HG03520 (cell line): ENCODE results near the gene COX7C.
"Not testable (repeated sequence)": the region's sequence is repeated elsewhere in the genome, so short reads cannot be mapped to it uniquely, and the experiment has no call there.

Experiments used
- ATAC-seq: cut with Tn5 transposase; IDR thresholded peaks from one replicate; pipeline ENCODE4 v1.9.1; 2021; ENCODE audit warnings: mild to moderate bottlenecking, moderate library complexity; ENCODE audit not compliant: unreplicated experiment

COX7C gene

GRCh38 chr5:86617756-86618576 is at the start of gene COX7C:
COX7C (plus strand) TSS chr5:86617941; CDS start chr5:86618056, 115 bp downstream.
- ATAC-seq: peak; percentile 99

GRCh38 chr5:86569522-86570426 is 48.0 kb upstream of the COX7C start:
- not testable (repeated sequence) for ATAC-seq

DNA sequence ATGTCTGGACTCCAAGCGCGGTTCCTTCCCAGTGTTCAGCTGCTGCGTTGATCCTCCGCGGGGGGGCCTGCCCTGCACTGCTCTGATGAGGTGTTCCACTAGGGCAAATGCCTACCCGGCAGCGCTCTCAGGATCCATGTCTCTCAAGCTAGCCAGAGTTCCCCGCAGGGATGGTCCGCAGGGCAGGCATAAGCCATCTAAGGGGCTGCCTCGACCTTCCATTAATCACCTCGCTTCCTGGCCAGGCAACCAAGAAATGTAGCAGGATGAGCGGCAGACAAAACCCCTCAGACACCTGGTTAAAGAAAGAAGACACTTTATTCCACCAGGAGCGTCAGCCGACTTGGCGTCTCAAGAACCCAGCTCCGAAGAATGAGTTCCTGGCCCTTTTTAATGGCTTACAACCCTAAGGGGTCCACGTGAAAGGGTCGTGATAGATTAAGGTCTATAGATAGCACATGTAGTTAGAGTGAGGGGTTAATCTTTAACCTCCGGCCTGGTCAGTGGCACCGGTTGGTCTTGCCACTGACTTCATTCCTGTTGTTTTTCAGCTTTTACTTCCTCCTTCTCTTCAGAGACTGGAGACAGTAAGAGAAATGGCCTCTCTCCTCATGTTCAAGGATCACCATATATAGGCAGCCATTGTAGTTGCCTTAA is 47.2 kb upstream of the COX7C start:
- no peak for ATAC-seq

DNA sequence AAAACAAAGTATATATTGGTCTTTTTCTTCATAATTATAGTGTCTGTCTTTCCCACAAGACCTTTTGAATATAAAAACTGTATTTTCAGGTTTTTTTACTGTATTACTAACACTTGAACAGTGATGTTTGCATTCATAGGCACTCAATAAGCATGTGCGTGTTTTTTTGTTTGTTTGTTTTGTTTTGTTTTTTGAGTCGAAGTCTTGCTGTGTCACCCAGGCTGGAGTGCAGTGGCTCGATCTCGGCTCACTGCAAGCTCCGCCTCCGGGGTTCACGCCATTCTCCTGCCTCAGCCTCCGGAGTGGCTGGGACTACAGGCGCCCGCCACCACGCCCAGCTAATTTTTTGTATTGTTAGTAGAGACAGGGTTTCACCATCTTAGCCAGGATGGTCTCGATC is 46.6 kb upstream of the COX7C start:
- not testable (repeated sequence) for ATAC-seq

- no peak for ATAC-seq
Measured at GRCh38 chr5:86572825-86573517, 44.8 kb upstream of the COX7C start.

- no peak for ATAC-seq
Measured at GRCh38 chr5:86579502-86579901, 38.2 kb upstream of the COX7C start.

GRCh38 chr5:86596476-86596875 is 21.3 kb upstream of the COX7C start:
- ATAC-seq: no peak

DNA sequence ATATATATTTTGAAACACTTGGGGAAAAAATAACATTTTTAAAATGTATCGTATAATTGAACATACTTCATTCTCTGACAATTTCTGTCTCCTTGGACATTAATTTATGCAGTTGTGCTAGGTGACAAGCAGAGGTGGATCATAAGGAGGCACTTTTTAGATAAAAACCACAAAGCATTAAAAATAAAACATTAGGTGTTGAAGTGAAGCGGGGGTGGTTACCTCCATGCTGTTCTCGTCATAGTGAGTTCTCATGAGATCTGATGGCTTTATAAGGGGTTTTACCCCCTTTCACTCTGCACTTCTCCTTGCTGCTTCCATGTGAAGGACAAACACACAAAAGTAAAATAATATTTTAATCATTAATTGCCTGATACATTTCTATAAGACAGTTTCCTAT is 11.9 kb upstream of the COX7C start:
- no peak for ATAC-seq

DNA sequence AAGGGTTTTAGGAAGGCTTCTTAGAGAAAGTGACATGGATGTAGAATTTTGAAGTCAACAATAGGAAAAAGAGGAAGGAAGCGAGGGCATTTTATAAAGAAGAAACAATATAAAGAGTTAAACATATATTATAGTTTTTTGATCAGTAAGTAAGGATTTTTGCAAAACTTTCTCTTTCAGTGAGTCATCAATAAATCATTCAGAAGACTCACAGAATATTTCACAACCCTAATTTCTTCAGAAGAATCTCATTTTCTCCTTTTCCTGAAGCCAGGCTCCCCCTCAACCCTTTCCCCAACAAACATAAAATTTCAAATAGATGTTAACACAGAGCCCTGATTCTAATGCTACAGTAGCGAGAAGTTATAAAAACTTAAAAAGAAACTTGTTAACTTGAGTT is 4.3 kb upstream of the COX7C start:
- no peak for ATAC-seq

DNA sequence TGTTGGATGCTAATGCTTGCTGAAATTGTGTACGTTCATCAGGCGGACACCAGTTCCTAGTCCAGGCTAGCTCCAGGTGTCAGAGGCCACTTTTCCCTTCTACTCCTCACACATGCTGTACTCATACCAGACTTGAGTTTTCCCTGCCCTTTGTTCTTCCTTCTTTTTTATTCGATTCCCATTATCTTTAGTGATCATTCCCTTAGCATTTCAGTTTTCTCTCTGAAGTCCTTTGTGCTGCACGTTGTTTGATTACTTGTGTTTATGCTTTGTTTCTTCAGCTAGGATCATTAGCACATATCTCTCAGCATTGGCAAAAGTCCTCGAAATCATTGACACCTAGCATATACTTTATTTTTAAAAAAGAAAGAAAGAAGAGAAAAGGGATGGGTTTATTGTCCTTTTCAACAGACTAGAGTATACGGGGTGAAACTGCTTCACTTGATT is 409 bp upstream of the COX7C start:
- ATAC-seq: no peak

GRCh38 chr5:86623785-86624483 is 6.2 kb downstream of the COX7C start:
- ATAC-seq: no peak

DNA sequence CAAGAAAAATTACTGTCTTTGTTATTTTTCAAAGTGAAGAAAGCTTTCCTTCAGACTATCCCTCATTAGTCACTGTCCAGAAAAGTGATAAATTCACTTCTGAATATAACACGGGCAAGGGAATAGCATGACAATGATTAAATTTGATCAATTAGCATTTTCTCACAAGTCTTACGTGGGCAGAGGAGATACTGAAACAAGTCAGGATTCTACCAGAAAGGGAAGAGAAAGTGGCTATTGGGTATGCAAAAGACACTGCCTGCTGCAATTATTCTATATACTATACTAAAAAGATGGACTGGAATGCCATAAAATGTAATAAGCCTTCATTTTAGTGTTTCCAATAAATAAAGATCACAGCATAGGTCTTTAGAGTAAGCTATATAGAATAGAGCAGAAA is 7.4 kb downstream of the COX7C start:
- ATAC-seq: no peak

DNA sequence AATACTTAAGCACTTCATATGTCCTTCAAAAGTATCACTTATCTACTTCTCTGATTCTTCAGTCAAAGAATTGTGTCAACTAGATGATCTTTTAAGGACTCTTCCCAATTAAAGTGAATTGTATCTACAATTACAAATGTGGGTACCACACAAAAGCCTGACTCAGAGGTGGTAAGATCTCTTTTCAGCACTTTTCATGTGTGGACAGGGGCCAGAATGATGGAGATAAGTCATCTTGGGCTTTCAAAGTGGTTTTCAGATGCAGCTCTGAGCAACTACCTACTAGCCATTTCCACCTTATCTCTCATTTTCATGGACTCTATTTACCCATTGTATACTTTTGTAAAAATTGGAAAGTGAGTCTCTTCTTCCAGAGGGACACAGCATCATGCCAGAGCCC is 8.4 kb downstream of the COX7C start:
- no peak for ATAC-seq

- ATAC-seq: no peak
Measured at GRCh38 chr5:86631165-86631564, 13.4 kb downstream of the COX7C start.

DNA sequence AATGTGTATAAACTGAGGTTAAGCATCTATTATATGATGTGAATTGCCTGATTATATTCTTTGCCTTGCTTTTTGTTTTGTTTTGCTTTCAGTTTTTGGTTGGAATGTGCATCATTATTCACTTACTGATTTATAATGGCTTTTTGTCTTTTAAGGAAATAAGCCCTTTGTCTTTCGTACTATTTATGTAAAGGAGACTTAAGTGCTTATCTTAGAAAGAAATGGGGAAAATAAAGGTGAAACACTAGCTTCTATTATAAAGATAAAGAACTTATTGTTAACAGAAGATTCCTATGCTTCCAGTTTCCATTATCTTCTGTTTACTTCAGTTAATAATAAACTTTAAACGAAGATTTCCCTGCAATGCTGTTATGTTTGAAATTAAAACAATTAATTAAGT is 23.3 kb downstream of the COX7C start:
- ATAC-seq: no peak

GRCh38 chr5:86644843-86645242 is 27.1 kb downstream of the COX7C start:
- no peak for ATAC-seq

- ATAC-seq: no peak
Measured at GRCh38 chr5:86645885-86646284, 28.1 kb downstream of the COX7C start.

- no peak for ATAC-seq
Measured at GRCh38 chr5:86646671-86647070, 28.9 kb downstream of the COX7C start.

DNA sequence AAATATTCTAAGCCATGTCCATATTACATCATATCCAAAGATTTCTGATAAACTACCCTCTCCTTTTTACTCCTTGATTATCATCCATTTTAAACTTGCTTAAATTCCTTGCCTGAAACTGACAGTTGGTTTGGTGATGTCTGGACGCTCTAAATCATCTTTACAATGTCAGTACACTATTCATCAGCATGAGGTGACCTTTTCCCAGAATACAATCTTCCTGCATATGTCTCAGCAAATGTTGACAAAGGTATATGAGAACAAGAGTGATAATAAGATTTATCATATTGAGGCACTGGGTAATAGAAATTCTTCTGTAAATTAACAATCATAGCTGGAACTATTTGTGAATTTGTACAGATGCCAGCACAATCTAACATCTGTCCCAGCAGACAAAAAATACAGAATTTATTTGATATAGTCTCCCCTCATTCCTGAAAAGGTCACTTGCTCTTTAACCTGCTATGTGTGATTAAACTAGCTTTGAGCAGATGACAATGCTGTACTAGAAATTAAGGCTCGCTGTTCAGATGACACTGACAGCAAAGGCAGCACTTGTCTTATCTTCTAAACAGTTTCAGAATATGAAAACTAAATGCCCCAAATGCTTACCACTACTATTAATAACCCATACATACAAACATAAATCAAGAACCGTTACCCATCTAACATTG is 32.2 kb downstream of the COX7C start:
- no peak for ATAC-seq

DNA sequence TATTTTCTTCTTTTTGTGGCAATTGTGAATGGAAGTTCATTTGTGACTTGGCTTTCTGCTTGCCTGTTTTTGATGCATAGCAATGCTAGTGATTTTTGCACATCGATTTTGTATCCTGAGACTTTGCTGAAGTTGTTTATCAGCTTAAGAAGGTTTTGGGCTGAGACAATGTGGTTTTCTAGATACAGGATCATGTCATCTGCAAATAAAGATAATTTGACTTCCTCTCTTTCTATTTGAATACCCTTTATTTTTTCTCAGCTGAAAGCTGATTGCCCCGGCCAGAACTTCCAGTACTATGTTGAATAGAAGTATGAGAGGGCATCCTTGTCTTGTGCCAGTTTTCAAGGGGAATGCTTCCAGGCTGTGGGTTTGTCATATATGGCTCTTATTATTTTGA is 43.0 kb downstream of the COX7C start:
- ATAC-seq: not testable (repeated sequence)
